ENCODE measurements around the gene MDM2. TPM values are rescaled to one million over a fixed set of nuclear protein-coding genes. Genes with fewer than 3 reads are reported as not detected.
"Not testable (repeated sequence)": the region's sequence is repeated elsewhere in the genome, so short reads cannot be mapped to it uniquely, and the experiment has no call there.

The MDM2 gene
- total RNA-seq, 2 donors from 2014 or later = 102 to 137 TPM

DNA sequence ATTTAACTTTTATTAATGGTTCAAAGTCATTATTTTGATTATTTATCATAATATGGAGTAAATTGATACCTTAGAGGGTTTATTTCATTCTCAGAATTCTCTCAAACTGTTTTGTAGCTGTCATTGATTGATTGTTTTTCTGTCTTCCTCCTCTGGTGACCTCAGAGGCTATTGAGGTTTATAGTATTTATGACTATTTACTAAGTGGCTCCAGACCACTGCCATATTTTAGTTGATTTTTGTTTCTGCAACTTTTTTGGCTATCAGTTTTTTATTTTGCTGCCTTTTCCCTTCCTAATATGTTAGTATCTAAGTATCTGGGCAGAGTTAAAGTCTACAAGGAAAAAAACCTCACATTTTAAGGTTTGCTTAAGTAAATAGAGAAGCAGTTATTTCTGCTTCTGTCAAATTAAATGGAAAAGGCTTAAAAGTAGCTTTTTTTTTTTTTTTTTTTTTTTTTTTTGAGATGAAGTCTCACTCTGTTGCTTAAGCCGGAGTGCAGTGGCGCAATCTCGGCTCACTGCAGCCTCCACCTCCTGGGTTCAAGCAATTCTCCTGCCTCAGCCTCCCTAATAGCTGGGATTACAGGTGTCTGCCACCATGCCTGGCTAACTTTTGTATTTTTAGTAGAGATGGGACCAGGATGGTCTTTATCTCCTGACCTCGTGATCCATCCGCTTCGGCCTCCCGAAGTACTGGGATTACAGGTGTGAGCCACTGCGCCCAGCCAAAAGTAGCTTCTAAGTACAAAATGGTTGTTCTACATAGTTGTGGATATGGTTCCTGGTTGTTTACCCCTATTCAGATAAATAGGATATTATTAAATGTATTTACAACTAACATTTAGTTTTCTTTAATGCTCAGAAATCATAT, 8.2 kb downstream of the MDM2 start:
- H3K27me3 Mint-ChIP-seq (ENCODE audit: insufficient read depth) = no peaks in the 10 kb centered on the region
- WGBS, 2 experiments (ENCODE audit: insufficient coverage in 1 of 2, insufficient read length in 1 of 2) = 99 to 100% methylated on average over 4 to 8 of the region's 8 CpGs

DNA sequence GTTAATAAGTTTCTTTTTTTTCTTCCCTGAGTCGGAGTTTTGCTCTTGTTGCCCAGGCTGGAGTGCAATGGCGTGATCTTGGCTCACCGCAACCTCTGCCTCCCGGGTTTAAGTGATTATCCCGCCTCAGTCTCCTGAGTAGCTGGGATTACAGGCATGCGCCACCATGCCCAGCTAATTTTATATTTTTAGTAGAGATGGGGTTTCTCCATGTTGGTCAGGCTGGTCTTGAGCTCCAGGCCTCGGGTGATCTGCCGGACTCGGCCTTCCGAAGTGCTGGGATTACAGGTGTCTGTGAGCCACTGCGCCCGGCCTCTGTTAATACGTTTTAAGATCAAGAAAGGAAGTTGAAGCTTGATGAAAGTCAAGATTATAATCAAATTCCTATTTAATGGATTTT, 11.5 kb downstream of the MDM2 start:
- not testable (repeated sequence) for H3K27me3 Mint-ChIP-seq (ENCODE audit: insufficient read depth); H3K9me3 Mint-ChIP-seq; H3K9me3 ChIP-seq (ENCODE audit: control insufficient read depth, low read length); H3K9ac ChIP-seq (ENCODE audit: extremely low read depth, low read length, poor library complexity, severe bottlenecking); H3K4me1 ChIP-seq (ENCODE audit: control insufficient read depth, insufficient read depth, low read length); H3K27me3 ChIP-seq (ENCODE audit: control insufficient read depth, insufficient read depth, low read length, poor library complexity, severe bottlenecking); DNase-seq; H3K4me3 ChIP-seq (ENCODE audit: low read length); H3K27ac Mint-ChIP-seq; H3K4me1 Mint-ChIP-seq; H3K27ac ChIP-seq (ENCODE audit: low read depth, low read length); H3K4me3 Mint-ChIP-seq
- H3K36me3 ChIP-seq (ENCODE audit: control insufficient read depth, insufficient read depth, low read length) = peaks cover 94% of the 10 kb centered on the region
- WGBS, 2 experiments (ENCODE audit: insufficient coverage in 1 of 2, insufficient read length in 1 of 2) = 87 to 94% methylated on average over 7 to 13 of the region's 13 CpGs
- peaks cover 69% of the 10 kb centered on the region for H3K36me3 Mint-ChIP-seq (ENCODE audit: low read depth)

More for the DNA sequence above, 8.2 kb downstream of the MDM2 start:
- Histone ChIP-seq H3K4me1 (ENCODE audit: control insufficient read depth, insufficient read depth, low read length) (no peaks in the 10 kb centered on the region), H3K27ac (ENCODE audit: low read depth, low read length) (no peak overlapping the region), H3K9me3 (ENCODE audit: control insufficient read depth, low read length) (no peaks in the 10 kb centered on the region), H3K9ac (ENCODE audit: extremely low read depth, low read length, poor library complexity, severe bottlenecking) (no peak overlapping the region), H3K27me3 (ENCODE audit: control insufficient read depth, insufficient read depth, low read length, poor library complexity, severe bottlenecking) (no peaks in the 10 kb centered on the region), H3K36me3 (ENCODE audit: control insufficient read depth, insufficient read depth, low read length) (peaks cover 87% of the 10 kb centered on the region), H3K4me3 (ENCODE audit: low read length) (no peak overlapping the region)
- no peak overlapping the region for H3K4me3 Mint-ChIP-seq
- H3K4me1 Mint-ChIP-seq = peaks cover 9% of the 10 kb centered on the region
- DNase-seq = no peak
- H3K27ac Mint-ChIP-seq = no peak overlapping the region
- no peaks in the 10 kb centered on the region for H3K9me3 Mint-ChIP-seq
- TF ChIP-seq CTCF (conservative IDR thresholded peaks at IDR 0.05) = no peak
- peaks cover 63% of the 10 kb centered on the region for H3K36me3 Mint-ChIP-seq (ENCODE audit: low read depth)

- Mint-ChIP-seq H3K36me3 (ENCODE audit: low read depth) (peaks cover 73% of the 10 kb centered on the region), H3K27ac (peak overlapping the region; percentile 35), H3K4me3 (no peak overlapping the region), H3K27me3 (ENCODE audit: insufficient read depth) (no peaks in the 10 kb centered on the region), H3K9me3 (no peaks in the 10 kb centered on the region), H3K4me1 (no peaks in the 10 kb centered on the region)
- no peak for DNase-seq
- no peak overlapping the region for H3K4me3 ChIP-seq (ENCODE audit: low read length)
- no peak overlapping the region for H3K27ac ChIP-seq (ENCODE audit: low read depth, low read length)
- no peaks in the 10 kb centered on the region for H3K9me3 ChIP-seq (ENCODE audit: control insufficient read depth, low read length)
- no peak for TF ChIP-seq CTCF (conservative IDR thresholded peaks at IDR 0.05)
- H3K36me3 ChIP-seq (ENCODE audit: control insufficient read depth, insufficient read depth, low read length) = peaks cover 94% of the 10 kb centered on the region
- no peaks in the 10 kb centered on the region for H3K27me3 ChIP-seq (ENCODE audit: control insufficient read depth, insufficient read depth, low read length, poor library complexity, severe bottlenecking)
- H3K4me1 ChIP-seq (ENCODE audit: control insufficient read depth, insufficient read depth, low read length) = peaks cover 5% of the 10 kb centered on the region
- no peak overlapping the region for H3K9ac ChIP-seq (ENCODE audit: extremely low read depth, low read length, poor library complexity, severe bottlenecking)
- 93 to 97% methylated on average over 3 to 6 of the region's 6 CpGs for WGBS, 2 experiments (ENCODE audit: insufficient coverage in 1 of 2, insufficient read length in 1 of 2)
Measured at GRCh38 chr12:68821357-68822188, 13.6 kb downstream of the MDM2 start.

Measured in endodermal cell (in vitro differentiated cells).